A673 (cell line): ENCODE results near the gene SH3D21.

ENCODE experiments used
- EZH2 ChIP-seq: fragments of 200-600 bp; sonication (generic); IDR thresholded peaks from 2 replicates; pipeline ENCODE4 v1.6.1; 2017; ENCODE audit warnings: borderline replicate concordance, low read depth, mild to moderate bottlenecking, mixed read lengths, antibody characterized with exemption, low read length; ENCODE audit not compliant: poor library complexity, severe bottlenecking
- TF ChIP-seq, protein P1 (sequence below): fragments of 300-800, 200-600 bp; sonication (generic); conservative IDR thresholded peaks from 2 replicates; pipeline ENCODE4 v1.5.1; 2017; ENCODE audit warnings: low read depth, mild to moderate bottlenecking, antibody characterized with exemption, low read length, moderate library complexity, mixed read lengths

GRCh38 chr1:36322041-36322785, 16.0 kb downstream of the SH3D21 start:
- TF ChIP-seq, protein P1, sequence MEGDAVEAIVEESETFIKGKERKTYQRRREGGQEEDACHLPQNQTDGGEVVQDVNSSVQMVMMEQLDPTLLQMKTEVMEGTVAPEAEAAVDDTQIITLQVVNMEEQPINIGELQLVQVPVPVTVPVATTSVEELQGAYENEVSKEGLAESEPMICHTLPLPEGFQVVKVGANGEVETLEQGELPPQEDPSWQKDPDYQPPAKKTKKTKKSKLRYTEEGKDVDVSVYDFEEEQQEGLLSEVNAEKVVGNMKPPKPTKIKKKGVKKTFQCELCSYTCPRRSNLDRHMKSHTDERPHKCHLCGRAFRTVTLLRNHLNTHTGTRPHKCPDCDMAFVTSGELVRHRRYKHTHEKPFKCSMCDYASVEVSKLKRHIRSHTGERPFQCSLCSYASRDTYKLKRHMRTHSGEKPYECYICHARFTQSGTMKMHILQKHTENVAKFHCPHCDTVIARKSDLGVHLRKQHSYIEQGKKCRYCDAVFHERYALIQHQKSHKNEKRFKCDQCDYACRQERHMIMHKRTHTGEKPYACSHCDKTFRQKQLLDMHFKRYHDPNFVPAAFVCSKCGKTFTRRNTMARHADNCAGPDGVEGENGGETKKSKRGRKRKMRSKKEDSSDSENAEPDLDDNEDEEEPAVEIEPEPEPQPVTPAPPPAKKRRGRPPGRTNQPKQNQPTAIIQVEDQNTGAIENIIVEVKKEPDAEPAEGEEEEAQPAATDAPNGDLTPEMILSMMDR: no peak
- no peak for TF ChIP-seq EZH2
